ENCODE measurements around the gene ZNF569.
"Not testable (repeated sequence)": the region's sequence is repeated elsewhere in the genome, so short reads cannot be mapped to it uniquely, and the experiment has no call there.

The ZNF569 gene
- long read RNA-seq, donor 1, full-length matches to known transcripts, result 1 of 1 reads
- long read RNA-seq, donor 1, partial matches to known transcripts, result 0 of 1 reads
- long read RNA-seq, donor 1, other reads (novel, unspliced or antisense), result 0 of 1 reads
- long read RNA-seq, donor 2, result 0 reads
- long read RNA-seq, donor 3, result 0 reads
- long read RNA-seq, donor 4, full-length matches to known transcripts, result 1 of 1 reads
- long read RNA-seq, donor 4, partial matches to known transcripts, result 0 of 1 reads
- long read RNA-seq, donor 4, other reads (novel, unspliced or antisense), result 0 of 1 reads
- long read RNA-seq, donor 5, full-length matches to known transcripts, result 2 of 2 reads
- long read RNA-seq, donor 5, partial matches to known transcripts, result 0 of 2 reads
- long read RNA-seq, donor 5, other reads (novel, unspliced or antisense), result 0 of 2 reads
- long read RNA-seq, donor 6, full-length matches to known transcripts, result 1 of 1 reads
- long read RNA-seq, donor 6, partial matches to known transcripts, result 0 of 1 reads
- long read RNA-seq, donor 6, other reads (novel, unspliced or antisense), result 0 of 1 reads
- long read RNA-seq, donor 7, result 0 reads
- long read RNA-seq, donor 8, result 0 reads

DNA sequence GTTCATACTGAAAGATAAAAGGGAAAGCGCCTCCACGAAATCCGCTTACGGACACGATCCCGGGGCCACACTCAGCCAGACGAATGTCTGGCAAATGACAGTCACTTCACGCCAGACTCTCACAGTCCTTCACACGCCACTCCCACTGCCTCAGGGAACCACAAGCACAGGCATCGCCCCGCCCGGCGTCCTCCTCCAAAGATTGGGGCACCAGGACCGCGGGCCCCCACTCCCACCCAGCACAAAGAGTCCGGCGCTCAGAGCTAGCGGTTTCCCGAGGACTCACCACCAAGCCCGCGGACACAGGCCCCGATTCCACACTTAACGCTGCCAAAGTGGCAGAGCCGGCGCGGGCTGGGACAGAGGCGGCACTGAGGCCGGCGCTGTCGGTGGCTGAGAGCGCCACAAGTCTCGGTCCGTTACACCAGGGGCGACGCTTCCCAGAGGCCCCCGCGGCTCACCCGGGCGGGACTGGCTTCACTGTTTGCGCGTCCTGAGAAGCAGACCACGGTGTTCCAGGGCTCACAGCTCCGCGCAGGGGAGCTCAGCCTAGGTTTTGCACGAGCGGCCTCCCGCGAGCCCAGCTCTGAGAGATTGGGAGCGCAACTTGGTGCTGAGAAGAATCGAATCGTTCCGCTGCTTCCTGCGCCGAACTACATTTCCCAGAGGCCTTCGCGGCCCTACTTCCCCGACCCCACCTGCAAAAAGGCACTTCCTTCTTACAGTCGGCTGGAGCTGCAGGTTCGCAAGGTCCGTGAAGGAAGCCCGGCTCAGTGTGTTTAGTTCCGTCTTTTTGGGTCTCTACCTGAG, at the start of gene ZNF569:
Gene ZNF569 (minus strand): TSS at position 647 of the 810 bp plus-strand sequence. CDS start 22,523 bp downstream, outside the sequence.
- peak; percentile 99 for DNase-seq

- no peak for DNase-seq
Measured at GRCh38 chr19:37513397-37513796, 46.2 kb upstream of the ZNF569 start.

- no peak for DNase-seq
Measured at GRCh38 chr19:37511821-37512220, 44.6 kb upstream of the ZNF569 start.

GRCh38 chr19:37511186-37511585, 43.9 kb upstream of the ZNF569 start:
- DNase-seq, result no peak

DNA sequence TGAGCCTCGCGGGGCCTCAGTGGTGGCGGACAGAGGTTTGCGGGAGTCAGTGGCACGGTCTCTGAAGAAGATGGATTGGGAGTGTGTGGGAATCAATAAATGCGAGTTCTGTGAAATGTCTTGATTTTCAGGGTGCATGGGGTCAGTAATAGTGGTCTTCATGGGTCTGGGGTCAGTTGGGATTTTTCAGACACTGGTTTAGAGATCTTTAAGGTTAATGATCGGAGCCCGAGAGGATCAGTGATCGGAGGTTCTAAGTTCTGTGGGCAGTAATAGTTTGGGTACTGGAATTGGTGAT, 39.9 kb upstream of the ZNF569 start:
- no peak for DNase-seq

- peak; percentile 96 for DNase-seq
Measured at GRCh38 chr19:37506387-37507166, 39.3 kb upstream of the ZNF569 start, which contains the start of gene ZNF793. Gene ZNF793, plus strand, starts transcription at chr19:37506939. Its CDS starts 16,501 bp downstream, at chr19:37523440.

DNA sequence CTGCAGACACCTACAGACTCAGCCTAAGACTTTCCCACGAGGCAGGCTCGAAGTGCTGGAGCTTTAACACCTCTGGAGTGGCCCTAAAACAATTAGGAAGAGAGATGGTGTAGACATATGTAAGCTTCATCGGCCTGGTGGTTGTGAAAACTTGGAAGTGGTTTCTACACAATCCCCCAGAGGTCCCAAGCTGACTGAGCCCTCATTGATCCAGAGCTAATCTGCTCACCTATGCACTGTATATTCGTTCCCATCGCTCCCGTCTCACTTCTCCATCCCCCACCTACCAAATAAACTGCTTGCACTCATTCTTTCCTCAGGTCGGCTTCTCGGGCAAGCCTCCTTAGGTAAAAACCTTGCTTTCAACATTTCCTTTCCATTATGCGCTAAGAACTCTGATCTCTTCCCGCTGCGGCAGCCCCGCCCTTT, 38.7 kb upstream of the ZNF569 start:
- no peak for DNase-seq

- no peak for DNase-seq
Measured at GRCh38 chr19:37492213-37492612, 25.0 kb upstream of the ZNF569 start.

- no peak for DNase-seq
Measured at GRCh38 chr19:37484406-37485168, 17.3 kb upstream of the ZNF569 start.

GRCh38 chr19:37472165-37472564, 4.9 kb upstream of the ZNF569 start:
- no peak for DNase-seq

GRCh38 chr19:37470216-37470615, 3.0 kb upstream of the ZNF569 start:
- no peak for DNase-seq

DNA sequence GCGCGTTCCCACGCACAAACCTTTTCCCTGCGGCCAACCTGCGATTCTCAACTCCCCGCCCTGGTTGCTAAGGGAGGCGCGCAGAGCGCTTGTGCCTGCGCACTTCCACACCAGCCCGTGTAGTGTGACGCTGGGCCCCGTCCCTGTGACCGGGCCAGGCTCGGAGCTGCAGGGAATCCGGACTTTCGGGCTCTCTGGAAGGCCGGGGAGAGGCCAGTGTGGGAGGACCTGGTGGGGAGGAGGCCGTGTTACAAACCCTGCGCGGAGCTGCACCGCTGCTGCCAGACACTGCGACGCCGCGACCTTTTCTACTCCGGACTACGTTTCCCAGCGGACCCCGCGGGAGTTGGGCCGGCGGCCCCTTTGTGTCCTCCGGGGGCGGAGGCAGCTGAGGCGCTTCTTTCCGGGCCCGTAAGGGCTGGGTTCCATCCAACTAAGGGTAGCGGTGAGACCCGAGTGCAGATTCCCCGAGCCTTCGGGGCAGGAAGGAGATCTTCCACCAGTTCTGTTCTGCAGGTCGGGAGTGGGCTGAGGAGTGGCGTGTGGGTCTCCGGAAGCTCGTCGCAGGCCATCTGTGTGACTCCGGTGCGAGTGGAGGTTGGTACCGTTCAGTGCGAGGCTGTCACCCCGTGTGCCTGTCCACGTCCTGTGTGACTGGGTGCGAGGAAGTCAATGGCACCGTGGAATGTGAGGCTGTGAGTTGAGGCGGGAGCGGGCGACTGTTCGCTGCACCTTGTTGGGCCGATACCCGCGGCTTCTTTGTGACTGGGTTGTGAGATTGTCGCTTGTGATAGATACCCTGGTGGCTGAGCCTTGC, 1.9 kb upstream of the ZNF569 start, which contains the start of gene ZNF570:
Gene ZNF570 (plus strand): TSS at position 396 of the 817 bp plus-strand sequence. CDS start 999 bp downstream, outside the sequence.
- peak; percentile 98 for DNase-seq

DNA sequence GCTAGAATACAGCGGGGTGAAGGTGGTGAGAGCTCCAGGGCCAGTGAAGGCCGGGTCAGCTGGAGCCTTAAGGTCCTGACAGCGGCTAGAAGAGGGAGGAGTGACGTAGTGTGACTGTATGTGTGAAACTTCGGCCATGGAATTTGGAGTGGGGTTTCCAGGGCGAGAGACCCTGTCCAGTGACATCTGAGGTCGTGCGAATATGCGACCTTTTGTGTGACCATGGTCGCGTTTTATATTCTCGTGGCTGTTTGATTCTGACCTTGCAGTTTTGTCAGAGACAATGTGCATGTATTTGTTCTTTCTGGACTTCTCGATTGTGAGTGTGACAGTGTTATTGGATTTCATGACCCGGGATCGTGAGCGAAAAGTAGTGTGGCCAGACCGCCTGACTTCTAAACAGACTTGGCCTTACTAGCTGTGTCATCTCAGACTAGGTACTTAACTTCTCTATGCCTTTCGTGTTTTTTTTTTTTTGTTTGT, 405 bp upstream of the ZNF569 start:
- no peak for DNase-seq

DNA sequence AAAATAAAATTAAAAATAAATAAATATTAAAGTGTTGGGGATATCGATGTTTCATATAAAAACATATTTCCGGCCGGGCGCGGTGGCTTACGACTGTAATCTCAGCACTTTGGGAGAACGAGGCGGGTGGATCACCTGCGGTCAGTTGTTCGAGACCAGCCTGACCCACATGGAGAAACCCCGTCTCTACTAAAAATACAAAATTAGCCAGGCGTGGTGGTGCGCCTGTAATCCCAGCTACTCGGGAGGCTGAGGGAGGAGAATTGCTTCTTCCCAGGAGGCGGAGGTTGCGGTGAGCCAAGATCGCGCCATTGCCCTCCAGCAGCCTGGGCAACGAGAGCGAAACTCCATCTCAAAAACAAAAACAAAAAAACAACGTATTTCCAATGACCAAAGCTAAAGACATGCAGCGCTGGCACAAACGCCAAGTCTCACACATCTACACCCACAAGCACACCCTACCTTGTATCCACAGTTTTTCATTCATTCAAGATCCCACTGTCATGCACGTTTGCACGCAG, 907 bp downstream of the ZNF569 start:
- DNase-seq, result no peak

DNA sequence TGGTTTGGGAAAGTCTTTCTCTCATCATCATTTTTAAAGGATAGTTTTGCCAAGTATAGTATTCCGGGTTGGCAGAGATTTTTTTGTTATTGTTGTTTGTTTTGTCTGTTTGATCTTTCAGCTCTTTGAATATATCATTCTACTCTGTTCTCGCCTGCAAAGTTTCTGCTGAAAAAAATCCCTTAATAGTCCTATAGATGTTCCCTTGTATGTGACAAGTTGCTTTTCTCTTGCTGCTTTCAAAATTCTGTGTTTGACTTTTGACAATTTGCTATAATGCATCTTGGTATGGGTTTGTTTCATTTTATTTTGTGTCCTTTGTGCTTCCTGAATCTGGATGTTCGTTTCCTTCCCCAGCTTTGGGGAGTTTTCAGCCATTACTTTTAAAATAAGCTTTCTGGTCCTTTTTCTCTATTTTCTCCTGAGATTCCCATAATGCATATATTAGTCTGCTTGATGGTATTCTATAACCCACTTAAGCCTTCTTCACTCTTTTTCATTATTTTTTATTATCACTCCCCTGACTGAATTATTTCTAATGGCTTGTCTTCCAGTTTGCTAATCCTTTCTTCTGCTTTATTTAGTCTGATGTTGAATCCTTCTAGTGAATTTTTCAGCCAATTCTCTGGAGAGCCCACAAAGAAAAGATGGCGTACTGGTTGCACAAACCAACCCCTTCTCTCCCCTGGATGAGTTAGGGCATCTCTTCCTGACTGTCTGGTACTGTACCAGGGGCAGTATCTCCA, 14.6 kb downstream of the ZNF569 start:
- no peak for DNase-seq

DNA sequence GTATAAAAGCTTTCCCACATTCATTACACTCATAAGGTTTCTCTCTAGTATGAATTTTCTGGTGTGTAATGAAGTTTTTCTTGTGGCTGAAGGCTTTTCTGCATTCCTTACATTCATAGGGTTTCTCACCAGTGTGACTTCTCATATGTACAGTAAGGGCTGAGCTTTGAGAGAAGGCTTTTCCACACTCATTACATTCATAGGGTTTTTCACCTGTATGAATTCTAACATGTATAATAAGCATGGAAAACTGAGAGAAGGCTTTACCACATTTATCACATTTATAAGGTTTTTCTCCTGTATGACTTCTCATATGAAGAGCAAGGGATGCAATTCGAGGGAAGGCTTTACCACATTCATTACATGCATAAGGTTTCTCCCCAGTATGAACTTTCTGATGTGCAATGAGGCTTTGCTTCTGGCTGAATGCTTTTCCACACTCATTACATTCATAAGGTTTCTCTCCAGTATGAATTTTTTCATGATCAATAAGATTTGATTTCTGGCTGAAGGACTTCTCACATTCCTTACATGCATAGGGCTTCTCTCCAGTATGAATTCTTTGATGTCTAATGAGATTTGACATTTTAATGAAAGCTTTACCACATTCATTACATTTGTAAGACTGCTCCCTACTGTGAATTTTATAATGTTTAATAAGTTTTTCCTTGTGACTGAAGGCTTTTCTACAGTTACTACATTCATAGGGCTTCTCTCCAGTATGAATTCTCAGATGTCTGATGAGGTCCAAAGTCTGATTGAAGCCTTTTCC, 53.7 kb downstream of the ZNF569 start:
- DNase-seq, result no peak

DNA sequence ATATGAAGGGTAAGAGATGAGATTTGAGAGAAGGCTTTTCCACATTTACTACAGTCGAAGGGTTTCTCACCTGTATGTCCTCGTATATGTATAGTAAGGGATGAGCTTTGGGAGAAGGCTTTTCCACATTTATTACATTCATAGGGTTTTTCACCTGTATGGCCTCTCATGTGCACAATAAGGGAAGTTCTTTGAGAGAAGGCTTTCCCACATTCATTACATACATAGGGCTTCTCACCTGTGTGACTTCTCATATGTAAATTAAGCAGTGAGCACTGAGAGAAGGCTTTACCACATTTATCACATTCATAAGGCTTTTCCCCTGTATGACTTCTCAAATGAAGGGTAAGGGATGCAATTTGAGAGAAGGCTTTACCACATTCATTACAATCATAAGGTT, 54.5 kb downstream of the ZNF569 start:
- DNase-seq, result no peak

- DNase-seq, result not testable (repeated sequence)
Measured at GRCh38 chr19:37406140-37406846, 61.0 kb downstream of the ZNF569 start.

All from right kidney (tissue), 9 donors.